SK-N-SH (cell line): Measurements from ENCODE around the gene GNAT1.

Experiments used
- ELF1 ChIP-seq: IDR thresholded peaks from 2 replicates; pipeline ENCODE4 v1.4.0; 2012
- JUND ChIP-seq: IDR thresholded peaks from 2 replicates; pipeline ENCODE4 v1.4.0; 2012
- MAX ChIP-seq: IDR thresholded peaks from 2 replicates; pipeline ENCODE4 v1.4.0; 2012; ENCODE audit warnings: low read depth
- POLR2AphosphoS5 ChIP-seq: IDR thresholded peaks from 2 replicates; pipeline ENCODE4 v1.6.1; 2012; ENCODE audit warnings: low read depth, low read length
- RAD21 ChIP-seq: IDR thresholded peaks from 2 replicates; pipeline ENCODE4 v1.6.1; 2012; ENCODE audit warnings: mild to moderate bottlenecking, low read length
- RXRA ChIP-seq: IDR thresholded peaks from 2 replicates; pipeline ENCODE4 v1.4.0; 2012; ENCODE audit warnings: low read depth, mild to moderate bottlenecking, borderline replicate concordance
- SIN3A ChIP-seq: IDR thresholded peaks from 2 replicates; pipeline ENCODE4 v1.6.1; 2012; ENCODE audit warnings: low read depth, mild to moderate bottlenecking, low read length, moderate library complexity, borderline replicate concordance
- TAF1 ChIP-seq: IDR thresholded peaks from 2 replicates; pipeline ENCODE4 v1.6.1; 2012; ENCODE audit warnings: low read depth, mild to moderate bottlenecking, low read length, moderate library complexity, borderline replicate concordance
- TF ChIP-seq, protein P1 (sequence below): fragments of 200-600 bp; sonication (generic); IDR thresholded peaks from 2 replicates; pipeline ENCODE4 v1.6.1; 2017; ENCODE audit warnings: antibody characterized with exemption, mild to moderate bottlenecking, moderate library complexity
- TF ChIP-seq, protein P2 (sequence below): IDR thresholded peaks from 2 replicates; pipeline ENCODE4; 2012

- TF ChIP-seq, protein P1, sequence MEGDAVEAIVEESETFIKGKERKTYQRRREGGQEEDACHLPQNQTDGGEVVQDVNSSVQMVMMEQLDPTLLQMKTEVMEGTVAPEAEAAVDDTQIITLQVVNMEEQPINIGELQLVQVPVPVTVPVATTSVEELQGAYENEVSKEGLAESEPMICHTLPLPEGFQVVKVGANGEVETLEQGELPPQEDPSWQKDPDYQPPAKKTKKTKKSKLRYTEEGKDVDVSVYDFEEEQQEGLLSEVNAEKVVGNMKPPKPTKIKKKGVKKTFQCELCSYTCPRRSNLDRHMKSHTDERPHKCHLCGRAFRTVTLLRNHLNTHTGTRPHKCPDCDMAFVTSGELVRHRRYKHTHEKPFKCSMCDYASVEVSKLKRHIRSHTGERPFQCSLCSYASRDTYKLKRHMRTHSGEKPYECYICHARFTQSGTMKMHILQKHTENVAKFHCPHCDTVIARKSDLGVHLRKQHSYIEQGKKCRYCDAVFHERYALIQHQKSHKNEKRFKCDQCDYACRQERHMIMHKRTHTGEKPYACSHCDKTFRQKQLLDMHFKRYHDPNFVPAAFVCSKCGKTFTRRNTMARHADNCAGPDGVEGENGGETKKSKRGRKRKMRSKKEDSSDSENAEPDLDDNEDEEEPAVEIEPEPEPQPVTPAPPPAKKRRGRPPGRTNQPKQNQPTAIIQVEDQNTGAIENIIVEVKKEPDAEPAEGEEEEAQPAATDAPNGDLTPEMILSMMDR, result no peak
- TF ChIP-seq SIN3A, result no peak
- no peak for TF ChIP-seq TAF1
- TF ChIP-seq RXRA, result no peak
- no peak for TF ChIP-seq ELF1
- no peak for TF ChIP-seq RAD21
- TF ChIP-seq, protein P2, sequence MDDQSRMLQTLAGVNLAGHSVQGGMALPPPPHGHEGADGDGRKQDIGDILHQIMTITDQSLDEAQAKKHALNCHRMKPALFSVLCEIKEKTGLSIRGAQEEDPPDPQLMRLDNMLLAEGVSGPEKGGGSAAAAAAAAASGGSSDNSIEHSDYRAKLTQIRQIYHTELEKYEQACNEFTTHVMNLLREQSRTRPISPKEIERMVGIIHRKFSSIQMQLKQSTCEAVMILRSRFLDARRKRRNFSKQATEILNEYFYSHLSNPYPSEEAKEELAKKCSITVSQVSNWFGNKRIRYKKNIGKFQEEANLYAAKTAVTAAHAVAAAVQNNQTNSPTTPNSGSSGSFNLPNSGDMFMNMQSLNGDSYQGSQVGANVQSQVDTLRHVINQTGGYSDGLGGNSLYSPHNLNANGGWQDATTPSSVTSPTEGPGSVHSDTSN, result no peak
- no peak for TF ChIP-seq MAX
- no peak for TF ChIP-seq POLR2AphosphoS5
- TF ChIP-seq JUND, result no peak
Measured at GRCh38 chr3:50171540-50172301, 19.7 kb upstream of the GNAT1 start.
